WTC11 (cell line): ENCODE data around the gene WDFY4.

Experiments used
- CDX4 ChIP-seq: fragments of 250-450 bp; sonication (Bioruptor Pico); IDR thresholded peaks from 2 replicates; pipeline ENCODE4 v1.9.0; 2021; ENCODE audit warnings: moderate library complexity, mild to moderate bottlenecking, inconsistent platforms, borderline replicate concordance
- CTCF ChIP-seq: fragments of 200-600 bp; IDR thresholded peaks from 2 replicates; pipeline ENCODE4 v1.8.0; 2022; ENCODE audit warnings: antibody characterized with exemption
- E2F1 ChIP-seq: sonication (generic); formaldehyde crosslinking; IDR thresholded peaks from 2 replicates; pipeline ENCODE4 v1.8.0; 2022; ENCODE audit warnings: mild to moderate bottlenecking, missing genetic modification reagents
- FOXJ3 ChIP-seq: sonication (generic); formaldehyde crosslinking; IDR thresholded peaks from 2 replicates; pipeline ENCODE4 v1.9.0; 2021; ENCODE audit warnings: missing genetic modification reagents, mild to moderate bottlenecking, borderline replicate concordance
- FOXP1 ChIP-seq: sonication (generic); formaldehyde crosslinking; IDR thresholded peaks from 2 replicates; pipeline ENCODE4 v1.8.0; 2022; ENCODE audit warnings: missing genetic modification reagents, mild to moderate bottlenecking, moderate library complexity, borderline replicate concordance
- NR3C1 ChIP-seq: sonication (generic); formaldehyde crosslinking; conservative IDR thresholded peaks from 2 replicates; pipeline ENCODE4 v1.8.1; 2023; ENCODE audit warnings: low read depth, mild to moderate bottlenecking, missing genetic modification reagents
- ZNF423 ChIP-seq: fragments of 250-450 bp; sonication (Bioruptor Pico); IDR thresholded peaks from 2 replicates; pipeline ENCODE4 v2.1.2; 2022; ENCODE audit warnings: mild to moderate bottlenecking, moderate library complexity

GRCh38 chr10:48638739-48639527 lies 45.7 kb upstream of the WDFY4 start:
- TF ChIP-seq E2F1 (CRISPR knock-in tag) (no peak), CTCF (no peak), FOXJ3 (no peak), NR3C1 (CRISPR knock-in tag) (no peak), FOXP1 (CRISPR knock-in tag) (no peak), CDX4 (CRISPR knock-in tag) (no peak), ZNF423 (CRISPR knock-in tag) (no peak)
